MM.1S (cell line): ENCODE measurements around the gene PLA2R1.

Experiments
- DNase-seq: peaks from one replicate; pipeline ENCODE4 v3.0.0-alpha.2; 2015
- H2AFZ ChIP-seq: fragments of 300-600 bp; sonication (generic); 2 replicates; pipeline ENCODE4 v1.6.0; 2016; ENCODE audit warnings: antibody characterized with exemption, low read length
- H3F3A ChIP-seq: fragments of 300-600 bp; sonication (generic); 2 replicates; pipeline ENCODE4 v1.6.1; 2016; ENCODE audit warnings: mild to moderate bottlenecking, antibody characterized with exemption, low read length, moderate library complexity, mixed read lengths; ENCODE audit not compliant: insufficient read depth
- H3K27ac ChIP-seq: fragments of 300-600 bp; sonication (generic); 2 replicates; pipeline ENCODE4 v1.5.1; 2016; ENCODE audit warnings: mild to moderate bottlenecking, low read length
- H3K27me3 ChIP-seq: fragments of 300-600 bp; sonication (generic); replicated peaks from 2 replicates; pipeline ENCODE4 v1.6.0; 2016; ENCODE audit warnings: low read length; ENCODE audit not compliant: insufficient read depth
- H3K36me3 ChIP-seq: fragments of 300-600 bp; sonication (generic); replicated peaks from 2 replicates; pipeline ENCODE4 v1.6.1; 2016; ENCODE audit warnings: mild to moderate bottlenecking, low read length, mixed read lengths; ENCODE audit not compliant: insufficient read depth
- H3K4me1 ChIP-seq: fragments of 300-600 bp; sonication (generic); 2 replicates; pipeline ENCODE4 v1.6.1; 2016; ENCODE audit warnings: low read length, mixed read lengths
- H3K4me2 ChIP-seq: fragments of 300-600 bp; sonication (generic); 2 replicates; pipeline ENCODE4 v1.6.0; 2016; ENCODE audit warnings: low read depth, low read length
- H3K4me3 ChIP-seq: fragments of 300-600 bp; sonication (generic); 2 replicates; pipeline ENCODE4 v1.5.1; 2016; ENCODE audit warnings: low read length, mixed read lengths
- H3K79me2 ChIP-seq: fragments of 300-600 bp; sonication (generic); 2 replicates; pipeline ENCODE4 v1.6.1; 2016; ENCODE audit warnings: mixed run types, low read length, mixed read lengths
- H3K9ac ChIP-seq: fragments of 300-600 bp; sonication (generic); 2 replicates; pipeline ENCODE4 v1.6.1; 2016; ENCODE audit warnings: low read length, mixed read lengths
- H3K9me2 ChIP-seq: fragments of 300-600 bp; sonication (generic); replicated peaks from 2 replicates; pipeline ENCODE4 v1.6.1; 2016; ENCODE audit warnings: mild to moderate bottlenecking, low read length, mixed read lengths; ENCODE audit not compliant: insufficient read depth
- H3K9me3 ChIP-seq: fragments of 300-600 bp; sonication (generic); replicated peaks from 2 replicates; pipeline ENCODE4 v1.6.1; 2016; ENCODE audit warnings: mild to moderate bottlenecking, low read length, mixed read lengths; ENCODE audit not compliant: insufficient read depth
- H4K20me1 ChIP-seq: fragments of 300-600 bp; sonication (generic); 2 replicates; pipeline ENCODE4 v1.6.1; 2016; ENCODE audit warnings: mild to moderate bottlenecking, low read length, moderate library complexity, mixed read lengths; ENCODE audit not compliant: insufficient read depth
- CTCF ChIP-seq: fragments of 300-600 bp; sonication (generic); IDR thresholded peaks from 2 replicates; pipeline ENCODE4 v1.5.1; 2016; ENCODE audit warnings: antibody characterized with exemption, low read length, mixed read lengths
- EZH2 ChIP-seq: fragments of 300-600 bp; sonication (generic); optimal IDR thresholded peaks from 2 replicates; pipeline ENCODE3; 2017; ENCODE audit warnings: low read depth, mild to moderate bottlenecking, antibody characterized with exemption, low read length, mixed read lengths
- EZH2phosphoT487 ChIP-seq: fragments of 300-600 bp; sonication (generic); IDR thresholded peaks from 2 replicates; pipeline ENCODE4 v1.6.1; 2018; ENCODE audit warnings: antibody characterized with exemption, low read length

The PLA2R1 gene

GRCh38 chr2:160010361-160011145 lies 51.9 kb downstream of the PLA2R1 start:
- no peak overlapping the region for H3K4me2 ChIP-seq
- TF ChIP-seq CTCF (no peak), EZH2phosphoT487 (no peak), EZH2 (no peak)
- H3K27me3 ChIP-seq, result no peaks in the 10 kb centered on the region
- H3K9me3 ChIP-seq, result no peaks in the 10 kb centered on the region
- H3K4me1 ChIP-seq, result peaks cover 13% of the 10 kb centered on the region
- no peaks in the 10 kb centered on the region for H4K20me1 ChIP-seq
- no peaks in the 10 kb centered on the region for H3K9me2 ChIP-seq
- no peaks in the 10 kb centered on the region; the same call in 1 of the 2 replicates for H3F3A ChIP-seq
- no peak for DNase-seq
- no peak overlapping the region for H3K27ac ChIP-seq
- H3K36me3 ChIP-seq, result no peaks in the 10 kb centered on the region
- H3K9ac ChIP-seq, result no peak overlapping the region
- H3K4me3 ChIP-seq, result no peak overlapping the region
- H3K79me2 ChIP-seq, result no peaks in the 10 kb centered on the region
- no peak overlapping the region for H2AFZ ChIP-seq

- H3K9ac ChIP-seq, result no peak overlapping the region
- no peaks in the 10 kb centered on the region for H3K36me3 ChIP-seq
- H3K79me2 ChIP-seq, result no peaks in the 10 kb centered on the region
- H3K4me3 ChIP-seq, result no peak overlapping the region
- no peak for DNase-seq
- peaks cover 13% of the 10 kb centered on the region for H3K4me1 ChIP-seq
- H2AFZ ChIP-seq, result no peak overlapping the region
- H3K9me2 ChIP-seq, result no peaks in the 10 kb centered on the region
- no peaks in the 10 kb centered on the region for H3K27me3 ChIP-seq
- TF ChIP-seq CTCF (no peak), EZH2phosphoT487 (no peak), EZH2 (no peak)
- H3K27ac ChIP-seq, result no peak overlapping the region
- H4K20me1 ChIP-seq, result no peaks in the 10 kb centered on the region
- H3K9me3 ChIP-seq, result no peaks in the 10 kb centered on the region
- peak overlapping the region; percentile 37; the same call in 1 of the 2 replicates for H3K4me2 ChIP-seq
- H3F3A ChIP-seq, result no peaks in the 10 kb centered on the region; the same call in 1 of the 2 replicates
These were observed 55.3 kb downstream of the PLA2R1 start for GRCh38 chr2:160007111-160007510.

GRCh38 chr2:160006475-160006874 lies 55.9 kb downstream of the PLA2R1 start:
- Histone ChIP-seq H3K9ac (no peak overlapping the region), H3K79me2 (no peaks in the 10 kb centered on the region), H3K9me3 (no peaks in the 10 kb centered on the region), H3K4me3 (no peak overlapping the region), H3K27me3 (no peaks in the 10 kb centered on the region), H3K4me1 (peaks cover 13% of the 10 kb centered on the region), H3K9me2 (no peaks in the 10 kb centered on the region), H2AFZ (peak overlapping the region; percentile 6; the same call in 1 of the 2 replicates), H3K4me2 (peak overlapping the region; percentile 37), H3K27ac (peak overlapping the region; percentile 6; the same call in 1 of the 2 replicates), H4K20me1 (no peaks in the 10 kb centered on the region), H3F3A (no peaks in the 10 kb centered on the region; the same call in 1 of the 2 replicates), H3K36me3 (no peaks in the 10 kb centered on the region)
- DNase-seq, result peak; percentile 52
- TF ChIP-seq EZH2 (no peak), CTCF (no peak), EZH2phosphoT487 (no peak)
